Small intestine (tissue), 7 donors: ENCODE measurements around the gene GPR85. TPM values are rescaled to one million over a fixed set of nuclear protein-coding genes. Genes with fewer than 3 reads are reported as not detected.

Source experiments
- DNase-seq, 2 donors: peaks; one replicate each; pipeline versions ENCODE4 v3.0.0 to v3.0.0-alpha.2; 2013
- FAIRE-seq: peaks from 2 replicates; lab custom pipeline; 2012; peaks lifted over from hg19 to GRCh38; lab: Jason Lieb, UNC
- H3K27ac ChIP-seq, 3 donors: one replicate each; pipeline ENCODE4 v1.5.1; 2013; ENCODE audit warnings: low read length in 2 of 3, mild to moderate bottlenecking in 2 of 3, control low read depth in 1 of 3, inconsistent platforms in 1 of 3, low read depth in 1 of 3, moderate library complexity in 1 of 3
- H3K27me3 ChIP-seq, 3 donors: one replicate each; pipeline ENCODE4 v1.6.1; 2013; ENCODE audit warnings: low read length in 3 of 3, inconsistent platforms in 1 of 3; ENCODE audit not compliant: control insufficient read depth in 3 of 3, insufficient read depth in 3 of 3
- H3K36me3 ChIP-seq, 3 donors: one replicate each; pipeline ENCODE4 v1.6.1; 2013; ENCODE audit warnings: low read length in 3 of 3, inconsistent platforms in 1 of 3, low read depth in 1 of 3, mild to moderate bottlenecking in 1 of 3, moderate library complexity in 1 of 3; ENCODE audit not compliant: control insufficient read depth in 3 of 3, insufficient read depth in 2 of 3
- H3K4me1 ChIP-seq, 3 donors: one replicate each; pipeline ENCODE4 v1.6.1; 2013; ENCODE audit warnings: low read length in 2 of 3, inconsistent platforms in 1 of 3, low read depth in 1 of 3, mild to moderate bottlenecking in 1 of 3, moderate library complexity in 1 of 3; ENCODE audit not compliant: control insufficient read depth in 3 of 3, insufficient read depth in 2 of 3
- H3K4me3 ChIP-seq, 3 donors: one replicate each; pipeline ENCODE4 v1.5.1; 2013; ENCODE audit warnings: low read length in 3 of 3, control low read depth in 1 of 3, inconsistent platforms in 1 of 3, low read depth in 1 of 3, mild to moderate bottlenecking in 1 of 3, moderate library complexity in 1 of 3
- H3K9me3 ChIP-seq, 2 donors: one replicate each; pipeline ENCODE4 v1.6.1; 2013; ENCODE audit warnings: low read depth in 1 of 2, low read length in 1 of 2; ENCODE audit not compliant: control insufficient read depth in 2 of 2, insufficient read depth in 1 of 2
- WGBS, 3 donors: extraction: QIAGEN DNeasy Blood & Tissue Kit; methylation state at CpG; one replicate each; pipeline ENCODE4 v1.1.7; 2013; 5-methylcytosine and 5-hydroxymethylcytosine counted together
- polyA plus RNA-seq, 4 donors: library from polyadenylated mRNA; stranded (reverse) in 3 of 4; unstranded in 1 of 4; fragments of 200-250 nt in 3 of 4; fragments of 120-200 nt in 1 of 4; gene quantifications; one replicate each; pipeline versions ENCODE4 v1.2.1 to v1.2.3, GENCODE V29; 2013
- donor health status: healthy with polysubstance abuse.
- donor health status: control.
- donor health status: control.
- donor health status: Bipolar disorder and iron deficiency.
- donor health status: healthy.

GPR85 gene
- polyA plus RNA-seq, 4 donors, result under 0.01 to 0.67 (median 0.38) TPM; not detected in 1

DNA sequence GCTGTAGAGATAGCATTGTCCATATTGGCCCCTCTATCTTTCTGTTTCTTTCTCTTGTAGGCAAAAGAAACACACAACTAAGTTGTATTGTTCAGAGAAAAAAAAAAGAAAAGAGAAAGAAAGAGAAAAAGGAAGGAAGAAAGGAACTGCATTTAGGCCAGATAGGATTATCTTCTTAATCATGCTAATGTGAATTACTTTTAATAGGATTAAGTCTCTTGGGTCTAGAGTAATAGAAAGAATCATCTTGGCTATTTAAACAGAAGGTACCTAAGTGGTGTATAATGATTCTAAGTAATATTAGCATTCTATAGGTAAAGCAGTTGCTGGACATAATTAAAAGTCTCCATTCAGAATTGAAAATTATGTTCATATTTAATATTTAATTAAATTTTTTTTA lies 42.2 kb downstream of the GPR85 start:
- H3K27me3 ChIP-seq, result no peaks in the 10 kb centered on the region
- FAIRE-seq, result no peak
- H3K4me3 ChIP-seq, result no peak overlapping the region
- no peaks in the 10 kb centered on the region for H3K36me3 ChIP-seq
- no peaks in the 10 kb centered on the region for H3K9me3 ChIP-seq
- H3K4me1 ChIP-seq, result no peaks in the 10 kb centered on the region
- no peak for DNase-seq
- no peak overlapping the region for H3K27ac ChIP-seq

DNA sequence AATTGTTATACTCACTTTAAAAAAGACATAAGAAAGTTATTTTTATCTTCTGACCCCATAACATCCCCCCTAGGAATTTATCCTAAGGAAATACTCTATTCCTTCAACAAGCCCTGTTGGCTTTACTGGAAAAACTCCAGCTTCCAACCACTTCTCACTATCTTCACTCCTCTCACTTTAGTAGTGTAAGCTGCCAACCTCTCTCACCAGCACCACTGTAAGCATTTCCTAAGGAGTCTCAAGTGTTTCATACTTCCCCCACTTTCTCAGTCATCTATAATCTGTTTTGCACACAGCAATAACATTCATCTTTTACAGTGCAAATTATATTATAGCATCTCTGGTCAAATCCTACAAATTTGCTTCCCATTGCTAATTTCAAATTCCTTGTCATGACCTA lies 45.8 kb downstream of the GPR85 start:
- Histone ChIP-seq H3K4me3 (no peak overlapping the region), H3K9me3 (no peaks in the 10 kb centered on the region), H3K27ac (no peak overlapping the region), H3K4me1 (no peaks in the 10 kb centered on the region), H3K27me3 (peaks cover 0 to 3% (median 0%) of the 10 kb centered on the region in 3 donors), H3K36me3 (no peaks in the 10 kb centered on the region)
- no peak for FAIRE-seq
- no peak for DNase-seq

DNA sequence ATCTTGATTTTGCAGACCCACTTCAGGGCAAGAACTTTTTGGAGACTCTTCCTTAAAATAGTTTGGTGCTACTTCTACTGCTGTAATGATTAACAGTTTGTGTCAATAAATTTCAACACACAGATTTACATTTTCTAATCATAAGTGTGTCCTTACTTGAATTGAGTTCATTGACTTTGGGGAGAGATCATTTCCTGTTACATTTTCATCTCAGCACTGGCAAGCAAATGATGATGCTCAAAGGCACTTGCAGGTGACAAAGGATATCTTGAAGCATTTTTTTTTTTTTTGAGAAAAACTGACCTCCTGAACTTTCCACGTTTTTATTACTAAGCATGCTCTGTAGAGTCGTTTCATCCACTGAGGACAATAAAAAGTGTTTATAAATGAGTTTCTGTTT lies 52.7 kb downstream of the GPR85 start:
- Histone ChIP-seq H3K4me1 (no peaks in the 10 kb centered on the region), H3K4me3 (no peak overlapping the region), H3K36me3 (no peaks in the 10 kb centered on the region), H3K9me3 (no peaks in the 10 kb centered on the region), H3K27me3 (peaks cover 0 to 3% (median 0%) of the 10 kb centered on the region in 3 donors), H3K27ac (no peak overlapping the region)
- WGBS, 3 donors, result 1 to 13% (median 10%) methylated on average over 2 of the region's 2 CpGs
- FAIRE-seq, result no peak
- DNase-seq, result peak in 1 of 2 donors; percentile 3

Other genes starting within 250 kb of the GPR85 start
- 10 to 100 TPM; 48.9 to 76.5 (median 64.2) TPM for gene SMIM30, start 31.7 kb upstream of the GPR85 start, polyA plus RNA-seq